GM21723 (cell line): Measurements from ENCODE around the gene FKBP4.

Experiments
- ATAC-seq: cut with Tn5 transposase; IDR thresholded peaks from one replicate; pipeline ENCODE4 v1.9.1; 2021; ENCODE audit warnings: mild to moderate bottlenecking, moderate library complexity; ENCODE audit not compliant: unreplicated experiment

Gene FKBP4

DNA sequence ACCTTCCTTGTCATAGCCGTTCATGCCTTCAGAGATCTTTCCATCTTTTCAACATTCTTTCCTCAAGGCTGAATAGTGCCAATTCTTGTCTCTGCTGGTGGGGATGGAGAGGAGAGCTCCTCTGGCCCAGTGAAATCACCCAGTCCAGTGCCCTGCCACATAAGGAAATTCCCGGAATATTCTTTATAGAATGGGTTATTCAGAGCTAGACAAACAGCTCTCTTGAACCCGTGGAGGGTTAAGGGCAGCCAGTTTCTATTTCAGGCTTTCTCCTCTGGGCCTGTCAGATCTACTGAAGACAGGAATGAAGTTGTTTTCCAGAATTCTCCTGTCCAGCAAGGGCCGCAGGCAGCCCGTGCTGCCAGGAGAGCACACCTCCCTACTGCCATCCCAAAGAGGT lies 48.2 kb downstream of the FKBP4 start:
- no peak for ATAC-seq

- ATAC-seq: no peak
These were observed 50.0 kb downstream of the FKBP4 start for GRCh38 chr12:2844786-2845185.

GRCh38 chr12:2845280-2845679 lies 50.5 kb downstream of the FKBP4 start:
- no peak for ATAC-seq

DNA sequence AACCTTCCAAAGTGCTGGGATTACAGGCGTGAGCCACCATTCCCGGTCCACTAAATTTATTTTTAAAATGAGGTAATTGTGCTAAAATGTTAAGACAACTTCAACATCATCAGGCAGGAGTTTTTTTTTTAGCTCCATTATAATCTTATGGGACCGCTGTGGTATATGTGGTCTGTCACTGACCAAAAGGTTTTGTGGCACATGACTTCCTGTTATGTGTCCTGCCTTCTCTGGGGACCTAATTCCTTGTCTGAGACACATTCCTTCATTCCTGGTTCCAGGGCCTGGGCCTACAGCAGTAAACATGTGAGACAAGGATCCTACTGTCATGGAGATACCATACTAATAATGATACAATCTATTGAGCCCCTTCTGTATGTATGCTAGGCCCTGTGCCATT lies 57.2 kb downstream of the FKBP4 start:
- no peak for ATAC-seq

DNA sequence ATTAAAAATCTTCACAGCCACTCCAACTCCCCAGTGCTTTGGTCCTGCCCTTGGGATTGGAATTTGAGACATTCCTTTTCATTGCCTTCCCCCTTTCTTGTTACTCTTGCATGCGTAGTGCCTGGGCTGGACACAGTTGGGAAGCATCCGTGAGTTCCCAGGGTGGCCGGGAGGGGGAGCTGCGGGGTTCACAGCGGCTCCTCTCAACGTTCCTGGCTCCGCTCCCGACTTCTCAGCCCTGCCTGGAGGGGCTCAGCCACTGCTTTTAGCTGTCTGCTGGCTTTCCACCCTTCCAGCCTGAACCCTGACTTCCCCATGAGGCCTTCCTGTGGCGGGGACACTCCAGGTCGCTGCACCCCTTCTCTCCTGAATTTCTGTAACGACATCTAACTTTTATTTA lies 58.9 kb downstream of the FKBP4 start:
- no peak for ATAC-seq
